Neuronal stem cell (in vitro differentiated cells): ENCODE measurements around the gene CMIP.

Experiments
- DNase-seq: peaks from one replicate; pipeline ENCODE4 v3.0.0-alpha.2; 2013; ENCODE audit warnings: low spot score
- H2AFZ ChIP-seq: one replicate; pipeline ENCODE4 v1.6.1; 2013; ENCODE audit warnings: mild to moderate bottlenecking, low read length, inconsistent platforms
- H2AK5ac ChIP-seq: 2 replicates; pipeline ENCODE4 v1.6.1; 2013; ENCODE audit warnings: low read depth, mild to moderate bottlenecking, inconsistent platforms, low read length, moderate library complexity, mixed read lengths
- H2BK120ac ChIP-seq: 2 replicates; pipeline ENCODE4 v1.6.1; 2013; ENCODE audit warnings: low read depth, mild to moderate bottlenecking, inconsistent platforms, low read length, moderate library complexity, mixed read lengths
- H2BK12ac ChIP-seq: one replicate; pipeline ENCODE4 v1.6.1; 2013; ENCODE audit warnings: low read length, inconsistent platforms
- H2BK15ac ChIP-seq: 2 replicates; pipeline ENCODE4 v1.6.1; 2013; ENCODE audit warnings: mild to moderate bottlenecking, low read length, inconsistent platforms, mixed read lengths
- H2BK5ac ChIP-seq: one replicate; pipeline ENCODE4 v1.6.1; 2013; ENCODE audit warnings: inconsistent platforms, mild to moderate bottlenecking, low read length, moderate library complexity
- H3K14ac ChIP-seq: one replicate; pipeline ENCODE4 v1.6.1; 2013; ENCODE audit warnings: low read length, inconsistent platforms
- H3K18ac ChIP-seq: 2 replicates; pipeline ENCODE4 v1.6.1; 2013; ENCODE audit warnings: low read length, inconsistent platforms
- H3K23ac ChIP-seq: 2 replicates; pipeline ENCODE4 v1.6.1; 2013; ENCODE audit warnings: low read depth, mild to moderate bottlenecking, mixed read lengths, low read length, inconsistent platforms; ENCODE audit not compliant: poor library complexity
- H3K27ac ChIP-seq: replicated peaks from 3 replicates; pipeline ENCODE4 v1.5.1; 2013; ENCODE audit warnings: low read length, inconsistent platforms
- H3K27me3 ChIP-seq, 3 experiments: 2 replicates each; pipeline ENCODE4 v1.6.1; 2013; ENCODE audit warnings: low read length in 3 of 3, mild to moderate bottlenecking in 2 of 3, inconsistent platforms in 1 of 3, low read depth in 1 of 3, mixed read lengths in 1 of 3, moderate library complexity in 1 of 3; ENCODE audit not compliant: control insufficient read depth in 3 of 3, insufficient read depth in 3 of 3
- H3K36me3 ChIP-seq, 2 donors: replicated peaks in 1 of 2; 2 replicates each; pipeline ENCODE4 v1.6.1; 2013; ENCODE audit warnings: low read length in 2 of 2; ENCODE audit not compliant: control insufficient read depth in 2 of 2, insufficient read depth in 2 of 2
- H3K4ac ChIP-seq: 2 replicates; pipeline ENCODE4 v1.6.1; 2013; ENCODE audit warnings: inconsistent platforms, mild to moderate bottlenecking, low read length, moderate library complexity
- H3K4me1 ChIP-seq, 2 donors: 1 replicate in 1 of 2; 2 replicates in 1 of 2; pipeline ENCODE4 v1.6.1; 2013; ENCODE audit warnings: low read length in 2 of 2, low read depth in 1 of 2; ENCODE audit not compliant: control insufficient read depth in 2 of 2, insufficient read depth in 1 of 2
- H3K4me2 ChIP-seq: one replicate; pipeline ENCODE4 v1.6.1; 2013; ENCODE audit warnings: mild to moderate bottlenecking, low read length, inconsistent platforms; ENCODE audit not compliant: insufficient read depth, poor library complexity, severe bottlenecking
- H3K4me3 ChIP-seq, 2 donors: 2 replicates each; pipeline ENCODE4 v1.5.1; 2013; ENCODE audit warnings: low read length in 2 of 2, mild to moderate bottlenecking in 2 of 2, inconsistent platforms in 1 of 2, moderate library complexity in 1 of 2
- H3K79me1 ChIP-seq: one replicate; pipeline ENCODE4 v1.6.1; 2013; ENCODE audit warnings: low read depth, mild to moderate bottlenecking, inconsistent platforms, low read length, moderate library complexity
- H3K9ac ChIP-seq: one replicate; pipeline ENCODE4 v1.6.1; 2013; ENCODE audit warnings: mild to moderate bottlenecking, low read depth, low read length, inconsistent platforms; ENCODE audit not compliant: poor library complexity
- H3K9me3 ChIP-seq, 2 donors: replicated peaks in 1 of 2; 2 replicates each; pipeline versions ENCODE3 to v1.6.1; 2013; ENCODE audit warnings: low read length in 2 of 2, mild to moderate bottlenecking in 2 of 2, inconsistent platforms in 1 of 2, low read depth in 1 of 2, mixed read lengths in 1 of 2, moderate library complexity in 1 of 2; ENCODE audit not compliant: control insufficient read depth in 2 of 2, insufficient read depth in 1 of 2
- H4K8ac ChIP-seq: one replicate; pipeline ENCODE4 v1.6.1; 2013; ENCODE audit warnings: low read depth, mild to moderate bottlenecking, inconsistent platforms, low read length, moderate library complexity
- H4K91ac ChIP-seq: one replicate; pipeline ENCODE4 v1.6.1; 2013; ENCODE audit warnings: low read length, low read depth, mild to moderate bottlenecking, inconsistent platforms; ENCODE audit not compliant: poor library complexity
- WGBS, 2 donors: extraction: QIAGEN DNeasy Blood & Tissue Kit; methylation state at CpG; one replicate each; pipeline ENCODE4 v1.1.7; 2013; ENCODE audit warnings: missing lambda C conversion rate in 2 of 2, mixed read lengths in 1 of 2; ENCODE audit not compliant: insufficient read length in 2 of 2, insufficient replicate concordance in 1 of 2; ENCODE audit errors: extremely low coverage in 2 of 2; 5-methylcytosine and 5-hydroxymethylcytosine counted together

CMIP gene

GRCh38 chr16:81397879-81398520, 46.6 kb upstream of the CMIP start:
- Histone ChIP-seq H3K23ac (no peak overlapping the region), H4K91ac (no peak overlapping the region), H3K79me1 (no peaks in the 10 kb centered on the region), H2BK5ac (no peak overlapping the region), H3K27ac (no peak overlapping the region), H2BK120ac (no peak overlapping the region), H2BK15ac (no peak overlapping the region), H3K9me3 (no peaks in the 10 kb centered on the region), H3K27me3 (no peaks in the 10 kb centered on the region), H3K36me3 (no peaks in the 10 kb centered on the region), H3K18ac (no peak overlapping the region), H3K4me1 (no peaks in the 10 kb centered on the region), H3K4me2 (no peak overlapping the region), H4K8ac (no peak overlapping the region), H2AFZ (no peak overlapping the region), H3K4ac (no peak overlapping the region), H3K4me3 (no peak overlapping the region), H3K9ac (no peak overlapping the region), H2BK12ac (no peak overlapping the region), H3K14ac (no peak overlapping the region), H2AK5ac (peak overlapping the region; percentile 57)
- no CpG with 5 or more reads among the region's 14 CpGs for WGBS, 2 donors
- no peak for DNase-seq

GRCh38 chr16:81399909-81400308, 44.7 kb upstream of the CMIP start:
- Histone ChIP-seq H3K9ac (no peak overlapping the region), H3K9me3 (no peaks in the 10 kb centered on the region), H3K4me3 (no peak overlapping the region), H3K27ac (no peak overlapping the region), H3K36me3 (no peaks in the 10 kb centered on the region), H3K4me2 (no peak overlapping the region), H2BK12ac (no peak overlapping the region), H2AFZ (no peak overlapping the region), H3K4ac (no peak overlapping the region), H2BK5ac (no peak overlapping the region), H4K8ac (no peak overlapping the region), H2BK120ac (no peak overlapping the region), H2AK5ac (no peak overlapping the region), H3K27me3 (peaks cover 0 to 2% (median 0%) of the 10 kb centered on the region in 3 experiments), H2BK15ac (no peak overlapping the region), H4K91ac (no peak overlapping the region), H3K4me1 (peaks cover 3 to 4% of the 10 kb centered on the region in 2 donors), H3K23ac (no peak overlapping the region), H3K79me1 (no peaks in the 10 kb centered on the region), H3K18ac (no peak overlapping the region), H3K14ac (no peak overlapping the region)
- no CpG with 5 or more reads among the region's 1 CpG for WGBS, 2 donors
- no peak for DNase-seq

GRCh38 chr16:81401035-81401950, 43.3 kb upstream of the CMIP start:
- Histone ChIP-seq H3K9me3 (no peaks in the 10 kb centered on the region), H2BK5ac (no peak overlapping the region), H3K79me1 (no peaks in the 10 kb centered on the region), H2BK120ac (no peak overlapping the region), H2AFZ (no peak overlapping the region), H3K4me3 (no peak overlapping the region), H3K9ac (no peak overlapping the region), H3K36me3 (no peaks in the 10 kb centered on the region), H2BK12ac (no peak overlapping the region), H3K14ac (no peak overlapping the region), H3K23ac (no peak overlapping the region), H4K91ac (no peak overlapping the region), H2AK5ac (no peak overlapping the region), H3K27me3 (peaks cover 0 to 2% (median 0%) of the 10 kb centered on the region in 3 experiments), H3K27ac (no peak overlapping the region), H3K4ac (no peak overlapping the region), H3K4me1 (peaks cover 3 to 4% of the 10 kb centered on the region in 2 donors), H3K18ac (no peak overlapping the region), H2BK15ac (no peak overlapping the region), H4K8ac (no peak overlapping the region), H3K4me2 (no peak overlapping the region)
- WGBS, 2 donors = no CpG with 5 or more reads among the region's 19 CpGs
- DNase-seq = no peak

- Histone ChIP-seq H2BK5ac (no peak overlapping the region), H3K9ac (no peak overlapping the region), H3K4ac (no peak overlapping the region), H3K4me1 (peaks cover 3 to 4% of the 10 kb centered on the region in 2 donors), H2BK15ac (no peak overlapping the region), H3K27me3 (peaks cover 0 to 2% (median 0%) of the 10 kb centered on the region in 3 experiments), H3K18ac (no peak overlapping the region), H3K23ac (peak overlapping the region; percentile 77), H3K14ac (no peak overlapping the region), H2BK120ac (no peak overlapping the region), H2AK5ac (no peak overlapping the region), H3K9me3 (no peaks in the 10 kb centered on the region), H2AFZ (peak overlapping the region; percentile 88), H3K27ac (no peak overlapping the region), H3K36me3 (no peaks in the 10 kb centered on the region), H2BK12ac (no peak overlapping the region), H4K91ac (no peak overlapping the region), H3K79me1 (no peaks in the 10 kb centered on the region), H3K4me2 (no peak overlapping the region), H4K8ac (no peak overlapping the region), H3K4me3 (no peak overlapping the region)
- no peak for DNase-seq
- no CpG with 5 or more reads among the region's 5 CpGs for WGBS, 2 donors
Measured at GRCh38 chr16:81403208-81403600, 41.4 kb upstream of the CMIP start.
